ENCODE data around the gene TFAP2C.
A peak's percentile ranks its signal among the peaks of the same experiment; 100 is the strongest.
"Not testable (repeated sequence)": the region's sequence is repeated elsewhere in the genome, so short reads cannot be mapped to it uniquely, and the experiment has no call there.

The TFAP2C gene

GRCh38 chr20:56610098-56610497 lies 19.0 kb upstream of the TFAP2C start:
- no peak overlapping the region for H3K4me3 ChIP-seq (ENCODE audit: low read depth, low read length)
- no peak for DNase-seq (ENCODE audit: low read depth)

GRCh38 chr20:56614196-56614595 lies 14.9 kb upstream of the TFAP2C start:
- H3K4me3 ChIP-seq (ENCODE audit: low read depth, low read length) = no peak overlapping the region
- DNase-seq (ENCODE audit: low read depth) = no peak

GRCh38 chr20:56616716-56617115 lies 12.4 kb upstream of the TFAP2C start:
- no peak overlapping the region for H3K4me3 ChIP-seq (ENCODE audit: low read depth, low read length)
- no peak for DNase-seq (ENCODE audit: low read depth)

- no peak for DNase-seq (ENCODE audit: low read depth)
Measured at GRCh38 chr20:56617489-56617888, 11.6 kb upstream of the TFAP2C start.

GRCh38 chr20:56621730-56622129 lies 7.4 kb upstream of the TFAP2C start:
- DNase-seq (ENCODE audit: low read depth) = no peak
- H3K4me3 ChIP-seq (ENCODE audit: low read depth, low read length) = no peak overlapping the region

More at GRCh38 chr20:56617489-56617888, 11.6 kb upstream of the TFAP2C start:
- no peak overlapping the region for H3K4me3 ChIP-seq (ENCODE audit: low read depth, low read length)

GRCh38 chr20:56623930-56624329 lies 5.2 kb upstream of the TFAP2C start:
- H3K4me3 ChIP-seq (ENCODE audit: low read depth, low read length); DNase-seq (ENCODE audit: low read depth): not testable (repeated sequence)

- H3K4me3 ChIP-seq (ENCODE audit: low read depth, low read length) = no peak overlapping the region
- no peak for DNase-seq (ENCODE audit: low read depth)
Measured at GRCh38 chr20:56624786-56625681, 4.1 kb upstream of the TFAP2C start.

- H3K4me3 ChIP-seq (ENCODE audit: low read depth, low read length) = no peak overlapping the region
- DNase-seq (ENCODE audit: low read depth) = no peak
Measured at GRCh38 chr20:56625837-56626236, 3.3 kb upstream of the TFAP2C start.

- DNase-seq (ENCODE audit: low read depth) = no peak
Measured at GRCh38 chr20:56626367-56627121, 2.6 kb upstream of the TFAP2C start.

GRCh38 chr20:56627122-56628014 lies 1.7 kb upstream of the TFAP2C start:
- H3K4me3 ChIP-seq (ENCODE audit: low read depth, low read length) = no peak overlapping the region
- no peak for DNase-seq (ENCODE audit: low read depth)

More at GRCh38 chr20:56626367-56627121, 2.6 kb upstream of the TFAP2C start:
- H3K4me3 ChIP-seq (ENCODE audit: low read depth, low read length) = no peak overlapping the region

GRCh38 chr20:56628015-56628872 lies 862 bp upstream of the TFAP2C start:
- DNase-seq (ENCODE audit: low read depth) = no peak
- peak overlapping the region; percentile 47 for H3K4me3 ChIP-seq (ENCODE audit: low read depth, low read length)

- peak overlapping the region; percentile 47 for H3K4me3 ChIP-seq (ENCODE audit: low read depth, low read length)
- DNase-seq (ENCODE audit: low read depth) = no peak
Measured at GRCh38 chr20:56629464-56630085, 469 bp downstream of the TFAP2C start.

- DNase-seq (ENCODE audit: low read depth) = no peak
- peak overlapping the region; percentile 47 for H3K4me3 ChIP-seq (ENCODE audit: low read depth, low read length)
Measured at GRCh38 chr20:56630086-56630493, 984 bp downstream of the TFAP2C start.

- peak overlapping the region; percentile 47 for H3K4me3 ChIP-seq (ENCODE audit: low read depth, low read length)
- DNase-seq (ENCODE audit: low read depth) = no peak
Measured at GRCh38 chr20:56630506-56631317, 1.6 kb downstream of the TFAP2C start.

- peak overlapping the region; percentile 47 for H3K4me3 ChIP-seq (ENCODE audit: low read depth, low read length)
- no peak for DNase-seq (ENCODE audit: low read depth)
Measured at GRCh38 chr20:56631318-56631989, 2.3 kb downstream of the TFAP2C start.

- no peak overlapping the region for H3K4me3 ChIP-seq (ENCODE audit: low read depth, low read length)
- DNase-seq (ENCODE audit: low read depth) = no peak
Measured at GRCh38 chr20:56631990-56632327, 2.9 kb downstream of the TFAP2C start.

GRCh38 chr20:56634307-56634706 lies 5.2 kb downstream of the TFAP2C start:
- no peak for DNase-seq (ENCODE audit: low read depth)
- H3K4me3 ChIP-seq (ENCODE audit: low read depth, low read length) = no peak overlapping the region
